Esophagus squamous epithelium (tissue), 5 donors: ENCODE results near the gene FIG4. TPM values are rescaled to one million over a fixed set of nuclear protein-coding genes. Genes with fewer than 3 reads are reported as not detected.
"Not testable (repeated sequence)": the region's sequence is repeated elsewhere in the genome, so short reads cannot be mapped to it uniquely, and the experiment has no call there.

Experiments used
- DNase-seq: peaks from one replicate; lab custom pipeline; 2025; lab: John Stamatoyannopoulos, UW
- H3K27ac ChIP-seq, 4 donors: fragments of 200-600 bp; sonication (generic); one replicate each; pipeline ENCODE4 v1.5.1; 2016 to 2019; ENCODE audit warnings: mild to moderate bottlenecking in 1 of 4
- H3K27me3 ChIP-seq, 4 donors: fragments of 200-600 bp; sonication (generic); 1 replicate in 3 of 4; 2 replicates in 1 of 4; pipeline versions ENCODE4 v1.5.1 to v1.6.0; 2017 to 2021; ENCODE audit warnings: antibody characterized with exemption in 1 of 4
- H3K36me3 ChIP-seq, 3 donors: fragments of 200-600 bp; sonication (generic); one replicate each; pipeline ENCODE4 v1.5.1; 2016 to 2019
- H3K4me1 ChIP-seq, 3 donors: fragments of 200-600 bp; sonication (generic); one replicate each; pipeline ENCODE4 v1.5.1; 2017 to 2019
- H3K4me3 ChIP-seq, 4 donors: fragments of 200-600 bp; sonication (generic); 1 replicate in 3 of 4; 2 replicates in 1 of 4; pipeline ENCODE4 v1.5.1; 2016 to 2019; ENCODE audit warnings: mild to moderate bottlenecking in 2 of 4, moderate library complexity in 1 of 4
- H3K9me3 ChIP-seq, 3 donors: fragments of 200-600 bp; sonication (generic); one replicate each; pipeline ENCODE4 v1.5.1; 2016 to 2019
- CTCF ChIP-seq, 6 experiments: fragments of 450-650 bp in 4 of 6; fragments of 200-600 bp in 2 of 6; sonication (generic) in 2 of 6; IDR thresholded peaks; one replicate each; pipeline ENCODE4 v1.5.1; 2016 to 2019; ENCODE audit warnings: antibody characterized with exemption in 6 of 6, mild to moderate bottlenecking in 4 of 6, moderate library complexity in 4 of 6
- POLR2A ChIP-seq, 4 donors: fragments of 450-650 bp; IDR thresholded peaks; one replicate each; pipeline ENCODE4 v1.6.1; 2017; ENCODE audit warnings: antibody characterized with exemption in 4 of 4, mild to moderate bottlenecking in 4 of 4, moderate library complexity in 3 of 4
- WGBS, 2 donors: methylation state at CpG; one replicate each; pipeline ENCODE4 v1.1.5; 2018; 5-methylcytosine and 5-hydroxymethylcytosine counted together
- intact Hi-C: fragments of 100-400 bp; cut with DNase I; formaldehyde crosslinking; loops from one replicate; pipeline ENCODE4 v1.15.0; 2022
- total RNA-seq, 4 donors: library from RNA; depleted of rRNA; stranded (reverse); fragments of >200 nt; gene quantifications; one replicate each; pipeline ENCODE4 v1.1.0, GENCODE V29; 2016
- donor health status: DM: yes; HTN: yes; CAD: no.

Gene FIG4
- total RNA-seq, 4 donors from 2014 or later, result 7.0 to 11.3 (median 9.1) TPM

DNA sequence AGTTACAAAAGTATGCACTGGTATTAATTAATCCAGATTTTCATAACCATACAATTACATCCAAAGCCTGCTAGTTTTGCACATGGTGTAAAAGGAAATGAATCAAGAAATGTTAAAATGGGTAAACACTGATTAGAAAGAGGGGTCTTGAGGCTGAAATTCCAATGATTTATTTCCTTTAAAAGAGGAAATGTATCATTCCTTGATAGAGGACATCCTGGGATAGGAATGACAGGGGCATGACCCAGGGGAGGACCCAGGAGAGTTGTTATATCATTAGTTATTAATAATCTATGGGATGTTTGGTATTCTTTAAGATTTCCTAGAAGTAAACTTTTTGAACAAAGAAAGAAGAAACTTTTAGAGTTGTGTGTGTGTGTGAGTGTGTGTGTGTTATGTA is 18.3 kb upstream of the FIG4 start:
- Histone ChIP-seq H3K27ac (no peak overlapping the region), H3K4me3 (no peak overlapping the region), H3K4me1 (no peaks in the 10 kb centered on the region), H3K9me3 (no peaks in the 10 kb centered on the region), H3K27me3 (no peaks in the 10 kb centered on the region), H3K36me3 (peaks cover 0 to 15% (median 0%) of the 10 kb centered on the region in 3 donors)
- intact Hi-C loops, result no loop called here
- no peak for DNase-seq
- TF ChIP-seq POLR2A (IDR thresholded peaks at IDR 0.05) (no peak), CTCF (IDR thresholded peaks at IDR 0.05) (no peak)

DNA sequence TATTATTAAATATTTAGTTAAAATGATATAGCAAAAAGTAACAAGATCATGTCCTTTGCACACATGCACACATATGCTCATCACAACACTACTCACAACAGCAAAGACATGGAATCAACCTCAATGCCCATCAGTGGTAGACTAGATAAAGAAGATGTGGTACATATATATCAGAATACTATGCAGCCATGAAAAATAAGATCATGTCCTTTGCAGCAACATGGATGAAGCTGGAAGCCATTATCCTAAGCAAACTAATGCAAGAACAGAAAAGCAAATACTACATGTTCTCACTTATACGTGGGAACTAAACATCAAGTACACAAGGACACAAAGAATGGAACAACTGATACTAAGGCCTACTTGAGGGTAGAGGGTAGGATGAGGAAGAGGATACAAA is 14.4 kb upstream of the FIG4 start:
- 86 to 100% methylated on average over 1 of the region's 1 CpG for WGBS, 2 donors

DNA sequence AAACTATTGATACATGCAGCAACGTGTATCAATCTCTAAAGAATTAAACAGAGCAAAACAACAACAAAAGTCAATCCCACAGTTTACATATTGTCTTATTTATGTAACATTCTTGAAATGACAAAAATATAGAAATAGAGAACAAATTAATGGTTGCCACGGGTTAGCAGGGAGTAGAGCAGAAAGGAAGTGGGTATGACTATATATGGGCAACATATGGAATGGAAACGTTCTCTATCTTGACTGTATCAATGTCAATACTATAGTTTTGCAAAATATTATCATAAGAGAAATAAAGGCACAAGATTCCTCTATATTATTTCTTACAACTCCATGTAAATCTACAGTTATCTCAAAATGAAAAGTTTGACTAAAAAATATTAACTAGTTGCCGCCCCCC is 12.9 kb upstream of the FIG4 start:
- H3K4me3 ChIP-seq, result no peak overlapping the region

More for the DNA sequence above, 14.4 kb upstream of the FIG4 start:
- Histone ChIP-seq H3K4me1 (no peaks in the 10 kb centered on the region), H3K9me3 (no peaks in the 10 kb centered on the region), H3K36me3 (no peaks in the 10 kb centered on the region), H3K27me3 (no peaks in the 10 kb centered on the region), H3K27ac (no peak overlapping the region), H3K4me3 (no peak overlapping the region)
- DNase-seq, result no peak
- intact Hi-C loops, result no loop called here
- no peak for TF ChIP-seq POLR2A (IDR thresholded peaks at IDR 0.05)
- no peak for TF ChIP-seq CTCF (IDR thresholded peaks at IDR 0.05)

GRCh38 chr6:109678661-109679505 is 12.2 kb upstream of the FIG4 start:
- intact Hi-C loops, H3K27me3 ChIP-seq, H3K27ac ChIP-seq, H3K9me3 ChIP-seq, H3K36me3 ChIP-seq, DNase-seq, H3K4me3 ChIP-seq, H3K4me1 ChIP-seq: not testable (repeated sequence)
- 69 to 81% methylated on average over 5 to 8 of the region's 15 CpGs for WGBS, 2 donors

More for the DNA sequence above, 12.9 kb upstream of the FIG4 start:
- Histone ChIP-seq H3K4me1 (no peaks in the 10 kb centered on the region), H3K9me3 (no peaks in the 10 kb centered on the region), H3K27me3 (no peaks in the 10 kb centered on the region), H3K36me3 (no peaks in the 10 kb centered on the region), H3K27ac (no peak overlapping the region)
- DNase-seq, result no peak
- intact Hi-C loops, result no loop called here
- TF ChIP-seq POLR2A (IDR thresholded peaks at IDR 0.05) (no peak), CTCF (IDR thresholded peaks at IDR 0.05) (no peak)
- WGBS, 2 donors, result 66 to 74% methylated on average over 4 of the region's 4 CpGs

DNA sequence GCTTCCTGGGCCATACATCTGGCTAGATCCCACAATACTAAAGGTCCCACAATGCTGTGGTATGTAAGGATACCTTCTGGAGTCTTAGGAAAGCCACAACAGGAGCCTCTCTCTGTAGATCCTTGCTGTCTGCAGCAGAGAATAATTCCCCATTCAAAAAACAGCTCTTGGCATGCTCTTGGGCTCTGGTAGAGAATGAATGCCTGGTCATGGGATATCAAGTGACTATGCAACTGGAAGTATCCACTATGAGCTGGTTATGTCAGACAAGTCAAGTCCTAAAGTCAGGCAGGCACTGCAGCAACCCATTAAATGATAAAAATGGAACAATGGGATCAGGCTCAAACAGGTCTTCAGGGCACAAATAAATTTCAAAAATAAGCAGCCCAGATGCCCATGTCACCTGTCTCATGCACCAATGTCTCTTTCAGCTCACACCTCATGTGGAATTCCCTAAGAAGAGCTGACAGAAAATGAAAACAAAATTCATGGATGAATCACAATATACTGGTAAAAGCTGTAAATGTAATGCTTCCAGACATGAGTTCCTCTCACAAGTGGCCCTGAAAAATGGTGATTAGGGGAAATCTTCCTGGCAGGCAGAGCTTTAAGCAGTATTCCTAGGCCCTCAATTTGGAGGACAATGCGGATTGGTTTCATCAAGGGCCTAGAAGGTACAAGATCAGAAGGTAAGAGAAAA is 4.4 kb upstream of the FIG4 start:
- Histone ChIP-seq H3K4me1 (peaks cover 0 to 17% (median under 1%) of the 10 kb centered on the region in 3 donors), H3K27ac (peak overlapping the region in 1 of 4 donors; percentile 23), H3K4me3 (no peak overlapping the region), H3K27me3 (no peaks in the 10 kb centered on the region), H3K9me3 (no peaks in the 10 kb centered on the region), H3K36me3 (no peaks in the 10 kb centered on the region)
- no peak for DNase-seq
- intact Hi-C loops, result no loop called here
- no peak for TF ChIP-seq CTCF (IDR thresholded peaks at IDR 0.05)
- TF ChIP-seq POLR2A (IDR thresholded peaks at IDR 0.05), result no peak
- 86 to 100% methylated on average over 1 of the region's 1 CpG for WGBS, 2 donors
